Astrocyte of the cerebellum (primary cell): ENCODE data around the gene STARD10.

Experiments used
- DNase-seq: peaks from one replicate; pipeline ENCODE4 v3.0.0-alpha.2; 2011; ENCODE audit warnings: low read depth
- H3K4me3 ChIP-seq: 2 replicates; pipeline ENCODE4 v1.5.1; 2011; ENCODE audit warnings: mild to moderate bottlenecking, low read depth, low read length, moderate library complexity
- in situ Hi-C: cut with HindIII; loops from 2 replicates; pipeline ENCODE4 v1.10.0; 2017; ENCODE audit warnings: low sequenced_read_pairs
- TF ChIP-seq, protein P1 (sequence below): IDR thresholded peaks from 2 replicates; pipeline ENCODE4 v1.5.1; 2012; ENCODE audit warnings: low read length, low read depth, moderate library complexity, mild to moderate bottlenecking; ENCODE audit errors: missing control alignments

Gene STARD10

DNA sequence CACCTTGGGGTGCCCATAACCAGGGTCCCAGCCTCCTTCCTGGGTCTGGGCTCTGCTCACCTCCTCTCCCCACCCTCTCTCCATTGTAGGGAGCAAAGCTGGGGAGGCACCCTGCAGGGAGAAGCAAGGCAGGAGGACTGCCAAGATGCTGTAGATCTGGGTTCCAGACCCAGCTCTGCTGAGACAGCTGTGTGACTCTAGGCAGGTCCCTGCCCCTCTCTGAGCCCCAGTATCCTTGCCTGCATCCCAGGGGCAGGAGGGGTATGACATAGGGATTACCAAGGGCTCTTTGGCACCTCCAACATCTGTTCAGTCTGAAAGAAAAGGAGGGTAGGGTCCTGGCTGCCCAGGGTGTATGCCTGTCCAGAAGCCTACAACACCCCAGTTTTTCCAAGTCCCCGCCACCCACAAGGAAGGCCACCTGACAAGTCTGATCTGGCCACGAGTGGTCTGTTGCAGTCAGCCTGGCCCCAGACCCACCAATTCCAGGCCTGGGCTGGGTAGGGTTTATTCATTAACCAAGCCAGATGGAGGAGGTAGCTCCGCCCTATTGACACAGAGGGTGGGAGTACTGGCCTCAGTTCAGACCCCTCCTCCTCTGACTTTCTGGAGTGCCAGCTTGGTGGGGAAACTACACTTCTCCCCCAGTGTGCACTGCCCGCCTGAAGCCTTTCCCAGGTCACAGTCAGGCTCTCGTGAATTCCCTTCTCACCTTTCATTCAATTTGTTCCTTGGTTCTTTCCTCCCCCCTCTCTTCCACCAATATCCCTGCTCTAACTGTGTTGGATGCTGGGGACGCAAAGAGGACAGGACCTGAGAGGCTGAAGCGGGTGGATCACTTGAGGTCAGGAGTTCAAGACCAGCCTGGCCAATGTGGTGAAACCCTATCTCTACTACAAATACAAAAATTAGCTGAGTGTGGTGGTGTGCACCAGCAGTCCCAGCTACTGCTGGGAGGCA, 15.0 kb downstream of the STARD10 start:
- TF ChIP-seq, protein P1, sequence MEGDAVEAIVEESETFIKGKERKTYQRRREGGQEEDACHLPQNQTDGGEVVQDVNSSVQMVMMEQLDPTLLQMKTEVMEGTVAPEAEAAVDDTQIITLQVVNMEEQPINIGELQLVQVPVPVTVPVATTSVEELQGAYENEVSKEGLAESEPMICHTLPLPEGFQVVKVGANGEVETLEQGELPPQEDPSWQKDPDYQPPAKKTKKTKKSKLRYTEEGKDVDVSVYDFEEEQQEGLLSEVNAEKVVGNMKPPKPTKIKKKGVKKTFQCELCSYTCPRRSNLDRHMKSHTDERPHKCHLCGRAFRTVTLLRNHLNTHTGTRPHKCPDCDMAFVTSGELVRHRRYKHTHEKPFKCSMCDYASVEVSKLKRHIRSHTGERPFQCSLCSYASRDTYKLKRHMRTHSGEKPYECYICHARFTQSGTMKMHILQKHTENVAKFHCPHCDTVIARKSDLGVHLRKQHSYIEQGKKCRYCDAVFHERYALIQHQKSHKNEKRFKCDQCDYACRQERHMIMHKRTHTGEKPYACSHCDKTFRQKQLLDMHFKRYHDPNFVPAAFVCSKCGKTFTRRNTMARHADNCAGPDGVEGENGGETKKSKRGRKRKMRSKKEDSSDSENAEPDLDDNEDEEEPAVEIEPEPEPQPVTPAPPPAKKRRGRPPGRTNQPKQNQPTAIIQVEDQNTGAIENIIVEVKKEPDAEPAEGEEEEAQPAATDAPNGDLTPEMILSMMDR = no peak
- no peak for DNase-seq
- in situ Hi-C loops = no loop called here
- H3K4me3 ChIP-seq = no peak overlapping the region

DNA sequence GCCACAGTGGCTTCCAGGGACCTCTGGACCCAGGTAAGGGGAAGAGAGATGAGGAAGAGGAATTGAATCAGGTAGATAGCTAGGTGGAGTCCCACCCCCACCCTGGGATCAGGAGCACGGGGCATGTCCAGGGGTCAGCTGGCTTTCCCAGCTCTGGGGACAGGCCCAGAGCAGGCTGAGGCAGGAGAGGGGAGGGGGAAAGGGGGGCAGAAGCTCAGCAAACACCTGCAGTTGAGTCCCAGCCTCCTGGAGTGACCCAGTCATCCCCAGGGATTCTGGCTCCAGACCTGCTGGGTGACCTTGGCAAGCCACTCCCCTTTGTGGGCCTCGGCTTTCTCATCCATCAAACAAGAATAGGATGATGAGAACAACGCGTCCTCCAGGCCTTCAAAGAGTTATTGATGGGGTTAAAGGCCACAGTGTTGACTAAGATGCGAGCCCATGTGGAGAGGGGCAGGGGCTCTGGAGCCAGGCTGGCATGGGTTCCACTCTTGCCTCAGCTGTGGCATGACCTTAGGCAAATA, 16.0 kb downstream of the STARD10 start:
- in situ Hi-C loops = no loop called here
- H3K4me3 ChIP-seq = no peak overlapping the region
- DNase-seq = no peak
- TF ChIP-seq, protein P1 = no peak

DNA sequence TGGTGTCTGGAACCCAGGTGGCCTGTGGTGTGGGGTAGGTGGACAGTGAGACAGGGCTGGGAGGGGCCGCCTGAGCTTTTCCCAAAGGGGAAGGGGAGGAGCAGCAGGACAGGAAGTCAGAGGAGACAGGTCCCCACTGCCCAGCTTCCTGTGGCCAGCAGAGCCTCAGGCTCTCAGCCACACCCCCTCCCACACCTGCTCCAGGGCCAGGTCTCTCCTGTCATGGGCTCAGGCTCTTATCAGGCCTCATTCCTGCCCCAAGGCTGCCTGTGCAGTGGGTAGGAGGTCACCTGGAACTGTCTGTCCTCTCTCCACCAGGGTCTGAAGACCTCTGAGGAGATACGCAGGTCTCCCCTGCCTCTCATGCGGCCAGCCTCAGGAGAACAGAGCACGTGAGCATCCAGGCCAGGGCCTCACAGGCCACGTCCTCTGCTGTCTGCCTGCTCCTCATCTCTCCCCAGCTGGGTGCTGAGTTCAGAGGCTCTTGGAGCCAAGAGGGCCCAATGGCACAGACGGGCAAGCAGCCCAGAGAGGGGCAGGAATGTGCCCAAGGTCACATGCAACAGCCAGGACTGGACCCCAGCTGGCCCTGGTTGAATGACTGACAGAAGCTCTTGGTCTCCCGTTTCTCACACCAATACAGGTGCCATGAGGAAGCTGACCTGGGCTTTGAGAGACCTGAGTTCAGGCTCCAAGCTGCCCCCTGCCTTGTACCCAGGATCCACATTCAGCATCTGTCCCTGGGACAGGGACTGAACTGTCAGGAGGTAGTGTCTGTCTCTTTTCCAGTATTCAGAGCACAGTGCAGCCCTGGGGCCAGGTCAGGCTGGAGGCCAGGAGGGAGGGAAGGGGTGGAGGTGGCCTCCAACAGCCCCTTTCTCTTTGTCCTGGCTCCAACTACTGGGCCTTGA, 16.7 kb downstream of the STARD10 start:
- in situ Hi-C loops = no loop called here
- H3K4me3 ChIP-seq = no peak overlapping the region
- TF ChIP-seq, protein P1 = no peak
- DNase-seq = no peak

DNA sequence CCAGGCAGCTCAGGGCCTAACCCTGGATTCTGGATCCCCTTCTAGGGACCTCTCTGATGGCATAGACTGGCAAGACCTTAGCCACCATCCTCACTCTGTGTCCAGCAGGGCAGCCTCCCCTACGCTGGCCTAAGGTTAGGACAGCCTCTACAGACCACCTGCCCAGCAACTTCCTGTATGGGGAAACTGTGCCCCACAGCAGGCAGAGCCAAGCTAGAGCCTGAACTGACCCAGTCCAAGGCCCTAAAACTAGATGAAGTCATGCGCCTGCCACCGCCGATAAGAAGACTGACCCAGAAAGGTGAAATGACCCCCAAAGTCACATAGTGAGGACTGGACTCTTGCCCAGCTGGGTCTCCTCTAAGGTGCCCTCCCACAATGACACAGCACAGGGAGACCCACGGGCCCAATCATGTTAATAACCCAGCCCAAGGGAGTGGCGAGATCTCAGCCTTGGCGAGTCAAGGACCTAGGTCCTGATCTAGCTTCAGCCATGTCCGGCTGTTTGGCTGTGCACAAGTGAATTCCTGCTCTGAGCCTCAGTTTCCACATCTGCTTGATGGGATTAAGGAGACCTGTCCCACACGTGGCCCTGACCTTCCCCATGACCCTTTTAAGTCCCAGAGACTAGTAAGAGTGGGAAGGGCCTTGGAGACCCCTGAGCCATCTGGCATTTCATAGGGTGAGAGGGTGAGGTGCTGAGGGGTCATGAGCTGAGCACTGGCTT, 17.6 kb downstream of the STARD10 start:
- DNase-seq = no peak
- TF ChIP-seq, protein P1 = no peak
- in situ Hi-C loops = no loop called here
- no peak overlapping the region for H3K4me3 ChIP-seq

DNA sequence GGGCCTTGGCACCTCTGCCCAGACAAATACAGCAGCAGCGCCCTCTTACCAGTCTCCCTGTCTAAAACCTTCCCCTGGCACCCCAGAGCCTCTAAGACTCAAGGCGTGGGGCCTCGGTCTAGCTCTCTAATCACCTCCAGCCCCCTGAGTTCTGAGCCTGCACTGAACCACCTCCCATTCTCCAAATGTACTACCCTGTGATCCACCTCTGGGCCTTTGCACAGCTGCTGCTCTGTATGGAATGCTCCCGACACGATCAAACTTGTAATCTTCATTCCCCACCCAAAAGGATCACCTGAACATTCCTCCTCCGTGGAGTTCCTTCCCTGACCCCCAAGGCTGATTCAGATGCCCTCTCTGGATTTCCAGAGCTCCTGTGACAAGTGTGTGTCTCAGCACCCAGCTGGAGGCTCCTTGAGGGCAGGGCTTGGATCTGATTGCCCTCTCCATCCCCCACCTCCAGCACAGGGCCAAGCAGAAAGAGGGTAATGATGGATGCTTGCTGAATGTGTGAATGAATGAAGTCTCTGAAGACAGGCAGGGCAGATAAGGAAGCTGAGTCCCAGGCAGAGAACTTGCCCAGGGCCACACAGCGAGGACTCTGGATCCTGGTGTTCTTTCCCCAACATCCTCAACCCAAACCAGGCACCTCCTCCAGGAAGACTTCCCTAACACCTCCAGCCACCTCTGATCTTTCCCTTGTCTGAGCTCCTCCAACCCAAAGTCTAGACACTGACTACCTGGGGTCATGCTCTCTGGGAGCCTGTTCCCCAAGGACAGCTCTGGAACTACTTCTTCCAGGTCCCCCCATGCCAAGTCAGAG, 18.3 kb downstream of the STARD10 start:
- no peak overlapping the region for H3K4me3 ChIP-seq
- in situ Hi-C loops = no loop called here
- no peak for DNase-seq
- TF ChIP-seq, protein P1 = no peak
